Endothelial cell of umbilical vein (primary cell): Measurements from ENCODE around the gene TBX1.

Experiments
- CTCF ChIP-seq, 2 donors: IDR thresholded peaks; 1 replicate in 1 of 2; 2 replicates in 1 of 2; pipeline ENCODE4 v1.5.1; 2011; ENCODE audit warnings: low read length in 2 of 2, mild to moderate bottlenecking in 2 of 2, moderate library complexity in 2 of 2, control low read depth in 1 of 2, inconsistent platforms in 1 of 2, low read depth in 1 of 2; ENCODE audit not compliant: insufficient read depth in 1 of 2; ENCODE audit errors: extremely low read depth in 1 of 2
- EZH2 ChIP-seq: IDR thresholded peaks from 2 replicates; pipeline ENCODE4 v1.6.1; 2012; ENCODE audit warnings: borderline replicate concordance, low read depth, mild to moderate bottlenecking, moderate library complexity, low read length, inconsistent platforms; ENCODE audit not compliant: severe bottlenecking
- GATA2 ChIP-seq: IDR thresholded peaks from 2 replicates; pipeline ENCODE4 v1.7.0; 2011; ENCODE audit warnings: low read depth, mild to moderate bottlenecking, moderate library complexity, mixed read lengths, low read length; ENCODE audit not compliant: insufficient read length, insufficient read depth
- POLR2A ChIP-seq: IDR thresholded peaks from 2 replicates; pipeline ENCODE4 v1.6.1; 2012; ENCODE audit warnings: low read depth, mild to moderate bottlenecking, control low read depth, low read length
- POLR2AphosphoS5 ChIP-seq: IDR thresholded peaks from 2 replicates; pipeline ENCODE4 v1.6.1; 2012; ENCODE audit warnings: low read depth, mild to moderate bottlenecking, control low read depth, low read length, moderate library complexity; ENCODE audit not compliant: insufficient read depth

- TF ChIP-seq EZH2: no peak
- peak; percentile 73 to 92 for TF ChIP-seq CTCF (IDR thresholded peaks at IDR 0.05; ENCODE audit: extremely low read depth in 1 of 2, insufficient read depth in 1 of 2, low read depth in 1 of 2, low read length in 2 of 2)
- no peak for TF ChIP-seq POLR2A
- TF ChIP-seq POLR2AphosphoS5: peak; percentile 49
- no peak for TF ChIP-seq GATA2
Observed at GRCh38 chr22:19717691-19718455, 42.7 kb upstream of the TBX1 start.
